NCI-H2227 treated with DMSO at 0.1 percent for 48 hours (cell line): Measurements from ENCODE around the gene IKZF2.

Experiments used
- DNase-seq: peaks from one replicate; lab custom pipeline; 2025; lab: John Stamatoyannopoulos, UW

Gene IKZF2

GRCh38 chr2:213151437-213152064 lies at the start of gene IKZF2:
IKZF2 (minus strand) TSS chr2:213151612; CDS start chr2:213148629, 2,983 bp downstream.
- peak; percentile 93 for DNase-seq

DNA sequence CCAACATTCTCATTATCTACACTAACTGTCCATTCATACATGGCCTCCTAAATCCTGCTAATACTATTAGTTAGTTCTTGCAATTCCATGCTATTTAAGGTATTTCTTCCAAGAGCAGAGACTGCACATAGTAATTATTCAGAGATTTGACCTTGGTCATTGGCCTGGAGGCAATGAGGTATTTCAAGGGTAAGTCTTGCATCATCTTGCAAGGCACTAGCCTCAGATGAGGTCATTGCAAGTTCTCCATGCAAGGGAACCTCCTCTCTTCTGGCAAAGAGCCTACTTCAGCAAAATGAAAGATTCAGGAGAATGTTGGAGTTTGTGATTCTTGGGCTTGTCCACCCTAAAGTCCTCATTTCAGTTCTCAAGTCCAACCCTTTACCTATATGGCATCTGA lies 48.5 kb upstream of the IKZF2 start:
- no peak for DNase-seq

DNA sequence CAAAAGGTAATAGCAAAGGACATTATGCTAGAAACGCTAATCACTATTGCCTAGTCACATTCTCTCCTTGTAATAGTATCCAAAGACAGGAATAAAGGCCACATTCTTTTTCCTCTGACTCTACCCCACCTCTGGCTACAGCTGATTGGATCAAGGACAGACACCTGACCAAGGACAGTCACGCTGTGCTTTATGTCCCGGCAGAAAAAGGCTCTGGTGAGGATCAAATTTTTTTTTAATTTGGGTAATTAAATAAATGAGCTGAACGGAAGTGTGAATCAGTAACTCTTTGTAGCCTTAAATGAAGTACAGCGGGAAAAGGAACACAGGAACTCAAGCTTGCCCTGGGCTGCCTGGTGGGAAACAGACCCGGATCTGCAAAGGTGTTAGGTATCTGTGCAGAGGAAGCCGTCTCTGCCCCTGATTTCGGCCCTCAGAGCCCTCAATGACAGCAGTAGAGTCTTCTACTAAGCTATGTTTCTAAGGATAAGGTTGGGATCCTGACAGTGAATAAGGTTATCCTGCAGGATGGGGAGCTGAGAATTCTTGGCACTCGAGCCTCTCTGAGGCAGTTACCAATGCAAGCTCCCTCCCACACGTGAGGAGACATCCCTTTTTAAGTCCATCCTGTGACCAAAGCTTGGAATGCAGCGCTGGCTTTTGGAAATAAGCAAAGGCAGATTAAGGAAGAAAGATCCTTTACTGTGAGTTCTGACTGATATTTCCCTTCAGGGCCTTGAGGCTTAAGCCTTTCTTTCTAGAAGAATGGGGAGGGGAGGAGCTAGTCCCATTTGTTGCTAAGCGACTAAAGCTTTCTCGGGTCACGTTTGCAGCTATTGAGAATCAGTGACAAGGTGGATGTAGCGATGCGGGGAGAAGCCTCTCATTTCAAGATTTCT lies 37.8 kb upstream of the IKZF2 start:
- DNase-seq = peak; percentile 72

DNA sequence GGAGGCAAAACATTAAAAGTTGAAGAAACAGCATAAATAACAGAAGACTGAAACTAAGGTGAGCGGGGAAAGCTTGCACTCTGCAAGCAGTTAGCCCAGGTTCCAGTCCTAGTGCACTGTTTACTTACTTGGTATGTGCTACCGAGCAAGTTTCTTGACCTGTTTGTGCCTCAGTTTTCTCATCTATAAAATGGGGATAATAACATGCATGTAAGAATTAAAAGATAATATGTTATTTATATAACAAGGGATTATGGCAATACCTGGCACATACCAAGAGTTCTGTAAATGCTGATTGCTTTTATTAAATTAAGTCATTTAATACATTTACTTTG lies 37.1 kb upstream of the IKZF2 start:
- no peak for DNase-seq

- no peak for DNase-seq
Measured at GRCh38 chr2:213187833-213188532, 36.6 kb upstream of the IKZF2 start.

GRCh38 chr2:213187386-213187785 lies 36.0 kb upstream of the IKZF2 start:
- DNase-seq = no peak

DNA sequence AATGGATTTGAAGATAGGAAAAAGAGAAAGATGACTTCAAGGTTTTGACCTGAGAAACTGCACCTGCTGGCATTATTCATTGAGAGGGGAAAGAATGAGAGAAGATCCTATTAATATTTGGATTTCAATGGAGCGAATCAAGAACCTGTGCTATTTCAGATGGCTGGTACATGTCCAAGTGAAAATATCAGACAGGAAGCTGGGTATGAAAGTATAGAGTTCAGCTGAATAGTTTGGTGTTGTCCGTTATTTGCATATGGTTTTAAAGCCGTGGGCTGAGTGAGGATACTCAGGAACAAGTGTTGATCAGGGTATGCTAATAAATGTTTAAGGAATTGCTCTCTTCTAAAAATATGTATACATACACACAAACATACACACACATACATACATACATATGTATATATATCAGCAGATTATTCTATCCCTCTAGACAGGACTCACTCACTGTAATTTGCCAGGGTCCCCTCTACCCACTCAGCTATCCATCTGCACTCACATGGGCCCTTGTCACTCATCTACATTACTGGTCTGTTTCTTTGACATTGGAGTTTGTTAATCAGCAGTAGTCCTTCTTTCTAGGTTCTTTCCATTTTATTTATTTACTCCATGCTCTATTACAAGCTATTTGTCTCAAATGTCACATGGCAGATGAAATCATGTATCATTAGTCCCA lies 33.9 kb upstream of the IKZF2 start:
- DNase-seq = no peak

GRCh38 chr2:213181712-213182111 lies 30.3 kb upstream of the IKZF2 start:
- DNase-seq = no peak

GRCh38 chr2:213177679-213178078 lies 26.3 kb upstream of the IKZF2 start:
- no peak for DNase-seq

DNA sequence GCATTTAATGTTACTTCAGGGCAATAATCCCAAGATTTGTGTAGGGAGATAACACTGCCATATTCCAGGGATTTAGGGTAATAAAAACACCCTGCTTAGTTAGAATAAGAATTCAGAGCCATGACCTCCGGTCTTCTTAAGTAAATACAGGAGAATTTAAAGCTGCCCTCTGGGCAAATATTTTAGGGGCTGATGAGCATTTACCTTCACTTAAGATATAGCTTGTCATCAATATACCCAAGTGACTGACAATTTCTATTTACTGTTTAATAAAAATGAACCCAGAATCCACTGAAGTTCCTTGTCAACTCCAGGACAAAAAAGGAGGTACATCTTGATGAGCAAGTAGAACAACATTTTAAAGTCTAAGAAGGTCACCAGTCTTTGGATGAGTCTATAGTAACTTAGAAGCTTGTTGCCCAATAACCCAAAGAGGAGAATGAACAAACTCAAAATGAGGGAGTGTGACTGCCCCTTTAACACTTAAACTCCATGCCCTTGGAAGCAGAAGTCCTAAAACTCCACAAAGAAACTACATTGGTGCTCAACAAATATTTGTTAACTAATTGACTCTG lies 24.3 kb upstream of the IKZF2 start:
- no peak for DNase-seq

DNA sequence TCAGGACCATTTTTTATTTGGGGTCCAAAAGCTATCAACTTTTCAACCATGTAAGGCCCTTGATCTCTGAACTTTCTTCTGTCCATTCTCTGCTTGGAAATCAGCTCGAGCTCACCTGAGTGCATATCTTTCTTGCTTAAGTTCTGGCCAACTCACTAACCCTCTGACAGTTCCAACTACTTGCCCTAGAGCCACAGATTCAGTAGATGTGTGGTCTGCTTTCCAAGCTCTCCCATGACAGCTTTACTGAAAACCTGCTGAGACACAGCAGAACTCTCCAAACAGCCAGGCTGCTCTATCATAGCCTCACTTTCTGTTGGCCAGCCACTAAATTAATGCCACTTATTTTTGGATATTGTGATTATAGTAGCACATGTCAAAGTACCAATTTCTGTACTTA lies 21.2 kb upstream of the IKZF2 start:
- no peak for DNase-seq

- no peak for DNase-seq
Measured at GRCh38 chr2:213171147-213171546, 19.7 kb upstream of the IKZF2 start.

DNA sequence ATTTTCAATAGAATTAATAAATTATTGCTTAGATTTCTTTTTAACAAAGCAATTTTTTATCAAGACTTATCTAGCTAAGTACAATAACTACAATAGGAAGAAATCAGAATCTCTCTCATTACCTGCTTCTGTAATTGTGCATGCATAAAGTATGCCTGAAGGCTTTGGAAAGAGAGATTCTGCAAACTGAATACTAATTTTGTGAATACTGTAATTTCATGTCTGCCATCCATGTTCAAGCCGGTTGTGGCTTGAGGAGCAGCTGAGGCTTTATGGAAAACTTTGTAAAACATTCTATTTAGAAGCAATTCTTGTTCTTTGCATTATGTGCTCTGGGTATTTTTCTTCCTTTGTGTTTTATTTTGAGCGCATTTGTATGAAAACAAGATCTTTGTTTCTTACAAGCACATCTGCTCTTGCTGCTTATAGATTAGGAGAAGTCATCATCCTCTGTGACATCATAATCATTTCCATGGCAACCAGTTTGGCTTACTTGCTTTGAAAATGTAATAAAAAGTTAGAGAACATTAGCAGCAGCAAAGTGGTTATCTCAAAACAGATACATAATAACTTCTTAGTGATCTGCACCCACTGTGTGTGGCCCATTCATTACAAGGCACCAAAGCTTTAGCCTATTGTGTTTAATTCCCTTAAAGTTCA lies 16.0 kb upstream of the IKZF2 start:
- no peak for DNase-seq

- DNase-seq = no peak
Measured at GRCh38 chr2:213166109-213166508, 14.7 kb upstream of the IKZF2 start.

GRCh38 chr2:213164263-213164662 lies 12.9 kb upstream of the IKZF2 start:
- DNase-seq = no peak

GRCh38 chr2:213162516-213163118 lies 11.2 kb upstream of the IKZF2 start:
- DNase-seq = no peak

DNA sequence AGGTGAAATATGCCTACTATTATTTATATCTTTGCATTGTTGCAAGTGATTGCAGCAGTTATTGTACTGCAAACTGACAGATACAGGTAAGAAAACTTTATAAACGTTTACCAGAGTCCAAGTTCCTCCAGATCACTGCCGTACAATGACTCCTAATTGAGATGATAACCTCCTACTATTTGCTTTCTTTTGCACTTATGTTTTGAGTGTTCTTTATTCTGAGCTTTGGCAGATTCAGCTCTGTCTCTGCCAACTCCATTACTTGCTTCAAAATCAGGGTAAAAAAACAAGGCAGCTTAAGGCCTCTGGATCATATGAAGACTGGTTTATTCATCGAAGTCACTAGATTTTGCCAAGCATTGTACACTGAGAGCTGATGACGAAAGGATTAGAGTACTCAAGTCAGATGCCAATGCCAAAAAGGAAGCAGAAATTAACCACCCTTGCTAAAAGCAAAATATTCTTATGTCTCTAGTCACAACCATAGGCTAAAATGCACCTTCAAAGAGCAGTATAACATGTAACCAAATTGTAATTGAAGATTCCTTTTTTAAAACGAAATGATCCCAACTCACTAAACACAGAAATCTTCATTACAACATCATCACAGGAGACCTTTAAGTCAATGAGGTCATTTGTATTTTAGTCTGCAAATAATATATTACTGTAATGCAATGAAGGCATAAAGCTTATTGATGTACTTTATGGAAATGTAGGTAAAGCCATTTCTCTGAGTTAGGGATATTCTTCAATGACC lies 10.5 kb upstream of the IKZF2 start:
- no peak for DNase-seq

DNA sequence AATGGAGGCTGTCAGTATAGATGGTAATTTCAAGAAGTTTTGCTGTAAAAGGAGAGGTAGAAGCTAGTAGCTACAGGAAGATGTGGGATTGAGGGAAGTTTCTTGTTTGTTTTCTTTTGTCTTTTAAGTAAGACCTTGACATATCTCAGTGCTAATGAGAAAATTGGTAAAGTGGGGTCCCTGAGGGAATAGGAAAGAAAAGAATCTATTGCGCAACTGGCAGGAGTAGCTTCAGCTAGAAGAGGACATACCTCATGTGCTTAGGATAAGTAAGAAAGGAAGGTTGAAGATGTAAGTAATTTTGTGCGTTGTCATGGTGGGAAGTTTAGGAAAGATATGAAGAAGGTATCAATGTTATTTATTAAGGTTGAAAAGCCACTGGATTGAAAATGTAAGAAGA lies 8.4 kb upstream of the IKZF2 start:
- no peak for DNase-seq

DNA sequence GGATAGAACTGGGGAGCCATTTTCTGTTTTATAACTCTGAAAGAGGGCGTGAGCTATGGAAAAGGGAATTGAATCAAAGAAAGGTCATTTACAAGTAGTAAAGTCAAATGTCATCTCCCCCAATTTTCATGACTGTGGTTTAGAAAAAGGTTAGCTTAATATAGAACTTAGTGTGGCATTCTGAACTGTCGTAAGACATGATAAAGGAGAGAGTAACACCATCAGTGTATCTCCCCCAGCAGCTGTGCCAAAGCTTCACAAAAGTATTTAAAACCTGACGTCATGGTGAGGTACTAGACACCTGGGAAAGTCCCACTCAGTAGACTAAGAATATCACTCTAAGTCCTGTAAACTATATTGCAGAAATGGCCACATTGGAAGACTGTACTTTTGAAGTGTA lies 5.8 kb upstream of the IKZF2 start:
- no peak for DNase-seq

GRCh38 chr2:213156717-213157116 lies 5.3 kb upstream of the IKZF2 start:
- no peak for DNase-seq
